GM12891 (cell line): ENCODE results near the gene EML5.
"Not testable (repeated sequence)": the region's sequence is repeated elsewhere in the genome, so short reads cannot be mapped to it uniquely, and the experiment has no call there.

Source experiments
- DNase-seq: peaks from one replicate; pipeline ENCODE4 v3.0.0; 2011; ENCODE audit warnings: low spot score; ENCODE audit not compliant: insufficient read length
- FAIRE-seq: peaks from 2 replicates; lab custom pipeline; 2011; peaks lifted over from hg19 to GRCh38; lab: Jason Lieb, UNC
- PAX5 ChIP-seq: IDR thresholded peaks from 2 replicates; pipeline ENCODE4 v1.6.1; 2011; ENCODE audit warnings: low read length, moderate library complexity, mild to moderate bottlenecking; ENCODE audit not compliant: insufficient read depth, severe bottlenecking
- POLR2A ChIP-seq: IDR thresholded peaks from 2 replicates; pipeline ENCODE4 v1.6.1; 2011; ENCODE audit warnings: low read depth, low read length, control low read depth
- POLR2AphosphoS5 ChIP-seq: IDR thresholded peaks from 2 replicates; pipeline ENCODE4 v1.6.1; 2011; ENCODE audit warnings: low read depth, low read length, control low read depth
- POU2F2 ChIP-seq: IDR thresholded peaks from 2 replicates; pipeline ENCODE4 v1.6.1; 2011; ENCODE audit warnings: low read depth, mild to moderate bottlenecking, control low read depth, low read length, moderate library complexity
- SPI1 ChIP-seq: IDR thresholded peaks from 2 replicates; pipeline ENCODE4 v1.6.1; 2011; ENCODE audit warnings: low read depth, low read length, control low read depth
- TAF1 ChIP-seq: IDR thresholded peaks from 2 replicates; pipeline ENCODE4 v1.6.1; 2011; ENCODE audit warnings: low read depth, low read length, control low read depth

Gene EML5

GRCh38 chr14:88808359-88808758 is 15.6 kb upstream of the EML5 start:
- DNase-seq (no peak), FAIRE-seq (no peak)
- TF ChIP-seq POLR2A (no peak), POLR2AphosphoS5 (no peak), TAF1 (no peak), SPI1 (no peak), PAX5 (no peak), POU2F2 (no peak)

GRCh38 chr14:88804477-88804876 is 11.7 kb upstream of the EML5 start:
- no peak for DNase-seq
- no peak for TF ChIP-seq POU2F2
- no peak for TF ChIP-seq POLR2A
- TF ChIP-seq PAX5 = no peak
- TF ChIP-seq SPI1 = no peak
- TF ChIP-seq POLR2AphosphoS5 = no peak
- no peak for TF ChIP-seq TAF1
- FAIRE-seq = no peak

- FAIRE-seq (no peak), DNase-seq (no peak)
- TF ChIP-seq TAF1 (no peak), SPI1 (no peak), POLR2AphosphoS5 (no peak)
Measured at GRCh38 chr14:88804035-88804434, 11.3 kb upstream of the EML5 start.

- no peak for TF ChIP-seq PAX5
- TF ChIP-seq TAF1 = no peak
- TF ChIP-seq POLR2A = no peak
- TF ChIP-seq POLR2AphosphoS5 = no peak
- TF ChIP-seq SPI1 = no peak
- no peak for FAIRE-seq
- no peak for DNase-seq
Measured at GRCh38 chr14:88802596-88802995, 9.8 kb upstream of the EML5 start.

GRCh38 chr14:88799522-88799921 is 6.8 kb upstream of the EML5 start:
- DNase-seq (no peak), FAIRE-seq (no peak)
- TF ChIP-seq SPI1 (no peak), POLR2A (no peak), TAF1 (no peak), POU2F2 (no peak), POLR2AphosphoS5 (no peak), PAX5 (no peak)

- TF ChIP-seq POLR2A (no peak), PAX5 (no peak), POU2F2 (no peak), POLR2AphosphoS5 (no peak), SPI1 (no peak), TAF1 (no peak)
- DNase-seq (no peak), FAIRE-seq (no peak)
Measured at GRCh38 chr14:88798156-88798555, 5.4 kb upstream of the EML5 start.

- DNase-seq = no peak
- TF ChIP-seq POLR2A (no peak), PAX5 (no peak)
- no peak for FAIRE-seq
Measured at GRCh38 chr14:88793259-88793625, 489 bp upstream of the EML5 start.

- TF ChIP-seq POLR2A = no peak
- DNase-seq (peak; percentile 2), FAIRE-seq (no peak)
Measured at GRCh38 chr14:88791629-88792472, 902 bp downstream of the EML5 start.

GRCh38 chr14:88791252-88791621 is 1.5 kb downstream of the EML5 start:
- TF ChIP-seq PAX5 (no peak), POLR2A (no peak), SPI1 (no peak), TAF1 (no peak), POLR2AphosphoS5 (no peak), POU2F2 (no peak)
- DNase-seq = no peak
- no peak for FAIRE-seq

GRCh38 chr14:88790501-88791251 is 2.1 kb downstream of the EML5 start:
- DNase-seq (no peak), FAIRE-seq (no peak)
- TF ChIP-seq POLR2A = no peak
- no peak for TF ChIP-seq POLR2AphosphoS5
- no peak for TF ChIP-seq TAF1

- not testable (repeated sequence) for FAIRE-seq, DNase-seq
Measured at GRCh38 chr14:88789573-88789972, 3.2 kb downstream of the EML5 start.
